K562 treated with DMSO at 1 percent for 48 hours (cell line): ENCODE data around the gene SSR1. TPM values are rescaled to one million over a fixed set of nuclear protein-coding genes. Genes with fewer than 3 reads are reported as not detected.

Source experiments
- total RNA-seq: library from RNA; unstranded; fragments of 300-600 nt; gene quantifications from 2 replicates; pipeline ENCODE4 v1.2.3, GENCODE V29; 2022; ENCODE audit warnings: low replicate concordance; ENCODE audit errors: extremely low read depth

Gene SSR1
- total RNA-seq, result not detected in 2 replicates

GRCh38 chr6:7312616-7313504 lies at the start of gene SSR1:
TSS of gene SSR1 (minus strand) at chr6:7313199. CDS start at chr6:7313120, 79 bp downstream.

Other genes starting within 250 kb of the SSR1 start
- gene RREB1, start 205.2 kb downstream of the SSR1 start, total RNA-seq, result not detected in 2 replicates
- not detected in 2 replicates for gene CAGE1, start 76.5 kb upstream of the SSR1 start, total RNA-seq
- not detected in 2 replicates for gene RIOK1, start 76.6 kb upstream of the SSR1 start, total RNA-seq
- not detected in 2 replicates for gene DSP, start 228.5 kb upstream of the SSR1 start, total RNA-seq